Aorta (tissue), 5 donors: ENCODE measurements around the gene ADIRF. TPM values are rescaled to one million over a fixed set of nuclear protein-coding genes. Genes with fewer than 3 reads are reported as not detected.
A peak's percentile ranks its signal among the peaks of the same experiment; 100 is the strongest.
"Not testable (repeated sequence)": the region's sequence is repeated elsewhere in the genome, so short reads cannot be mapped to it uniquely, and the experiment has no call there.

Experiments used
- ATAC-seq: fragments of 200-7000 bp; cut with Tn5 transposase; one replicate; pipeline ENCODE4 v1.9.1; 2022; ENCODE audit warnings: moderate library complexity; ENCODE audit not compliant: low FRiP score
- DNase-seq, 2 donors: peaks; one replicate each; pipeline ENCODE4 v3.0.0-alpha.2; 2020
- H3K27ac ChIP-seq, 2 donors: one replicate each; pipeline ENCODE4 v1.5.1; 2013; ENCODE audit warnings: low read length in 2 of 2, mild to moderate bottlenecking in 2 of 2, moderate library complexity in 2 of 2, control low read depth in 1 of 2, inconsistent platforms in 1 of 2, low read depth in 1 of 2
- H3K27me3 ChIP-seq, 2 donors: one replicate each; pipeline ENCODE4 v1.6.1; 2013; ENCODE audit warnings: control low read depth in 1 of 2, low read length in 1 of 2, mild to moderate bottlenecking in 1 of 2, moderate library complexity in 1 of 2; ENCODE audit not compliant: insufficient read depth in 2 of 2, control insufficient read depth in 1 of 2
- H3K36me3 ChIP-seq, 2 donors: one replicate each; pipeline ENCODE4 v1.6.1; 2013; ENCODE audit warnings: control low read depth in 1 of 2, low read length in 1 of 2, mild to moderate bottlenecking in 1 of 2; ENCODE audit not compliant: insufficient read depth in 2 of 2, control insufficient read depth in 1 of 2
- H3K4me1 ChIP-seq, 2 donors: one replicate each; pipeline ENCODE4 v1.6.1; 2013; ENCODE audit warnings: low read length in 2 of 2, control low read depth in 1 of 2, mild to moderate bottlenecking in 1 of 2, moderate library complexity in 1 of 2; ENCODE audit not compliant: insufficient read depth in 2 of 2, control insufficient read depth in 1 of 2
- H3K4me3 ChIP-seq, 2 donors: one replicate each; pipeline ENCODE4 v1.5.1; 2013; ENCODE audit warnings: low read length in 2 of 2, control low read depth in 1 of 2, mild to moderate bottlenecking in 1 of 2
- H3K9me3 ChIP-seq: one replicate; pipeline ENCODE4 v1.6.1; 2013; ENCODE audit warnings: mild to moderate bottlenecking, low read length; ENCODE audit not compliant: control insufficient read depth
- WGBS, 2 donors: extraction: QIAGEN DNeasy Blood & Tissue Kit; methylation state at CpG; one replicate each; pipeline ENCODE4 v1.1.7; 2013; 5-methylcytosine and 5-hydroxymethylcytosine counted together
- intact Hi-C, 2 donors: fragments of 100-400 bp; cut with DNase I; formaldehyde crosslinking; loops; one replicate each; pipeline versions ENCODE4 v1.14.2 to v1.15.0; 2022
- polyA plus RNA-seq, 2 donors: library from polyadenylated mRNA; stranded (reverse); fragments of 200-250 nt; gene quantifications; one replicate each; pipeline ENCODE4 v1.2.3, GENCODE V29; 2013
- total RNA-seq, 2 donors: library from RNA; stranded (reverse); fragmentation: NEBNext Ultra II Directional; extraction: Animal tissue kit (Norgen Biotek cat#: 25700); gene quantifications; one replicate each; pipeline ENCODE4 v1.2.1, GENCODE V29; 2021
- donor health status: healthy with polysubstance abuse.
- donor health status: Bipolar disorder and iron deficiency.
- donor health status: DM: no; HTN: no; CAD: no.
- donor health status: DM: no; HTN: no; CAD: no.
- donor health status: DM: yes; HTN: yes; CAD: no.

Gene ADIRF
- total and polyA plus RNA-seq, 4 donors, result 520 to 1,837 (median 701) TPM

DNA sequence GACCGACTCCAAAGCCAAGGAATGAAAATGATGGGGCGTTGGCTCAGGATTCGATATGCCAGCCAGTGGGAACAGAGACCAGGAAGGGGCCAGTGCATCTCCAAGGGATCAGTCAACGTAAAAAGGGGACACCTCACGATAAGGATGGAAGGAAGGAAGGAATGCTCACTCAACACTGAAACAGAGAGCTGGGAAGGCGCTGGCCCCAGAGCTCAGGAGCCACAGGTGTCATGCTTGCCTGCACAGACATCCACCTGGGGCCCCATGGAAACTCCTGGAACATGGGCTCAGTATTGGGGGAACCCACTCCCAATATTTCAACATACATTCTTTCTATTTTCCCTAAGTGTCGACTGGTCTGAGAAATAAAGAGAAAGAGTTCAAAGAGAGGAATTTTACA is 16.2 kb upstream of the ADIRF start:
- H3K9me3 ChIP-seq, result no peaks in the 10 kb centered on the region
- no peaks in the 10 kb centered on the region for H3K4me1 ChIP-seq

DNA sequence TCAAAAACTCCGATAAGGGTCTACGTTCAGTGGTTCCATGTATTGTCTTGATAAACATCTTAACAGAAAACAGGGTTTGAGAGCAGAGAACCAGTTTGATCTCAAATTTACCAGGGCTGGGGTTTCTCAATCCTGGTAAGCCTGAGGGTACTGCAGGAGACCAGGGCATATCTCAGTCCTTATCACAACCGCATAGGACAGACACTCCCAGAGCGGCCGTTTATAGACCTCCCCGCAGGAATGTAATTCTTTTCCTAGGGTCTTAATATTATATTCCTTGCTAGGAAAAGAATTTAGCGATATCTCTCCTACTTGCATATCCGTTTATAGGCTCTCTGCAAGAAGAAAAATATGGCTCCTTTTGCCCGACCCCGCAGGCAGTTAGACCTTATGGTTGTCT is 15.6 kb upstream of the ADIRF start:
- H3K27me3 ChIP-seq, H3K4me1 ChIP-seq, H3K4me3 ChIP-seq, H3K9me3 ChIP-seq, H3K36me3 ChIP-seq, H3K27ac ChIP-seq, intact Hi-C loops, ATAC-seq: not testable (repeated sequence)
- DNase-seq, result peak in 1 of 2 donors; percentile 17
- WGBS, 2 donors, result 95 to 97% methylated on average over 10 of the region's 10 CpGs

More for the DNA sequence above, 16.2 kb upstream of the ADIRF start:
- Histone ChIP-seq H3K4me3 (no peak overlapping the region), H3K27ac (peak overlapping the region; percentile 55 to 64), H3K36me3 (no peaks in the 10 kb centered on the region), H3K27me3 (no peaks in the 10 kb centered on the region)
- peak in 1 of 2 donors; percentile 61 for DNase-seq
- 24 to 46% methylated on average over 7 of the region's 7 CpGs for WGBS, 2 donors
- ATAC-seq, result no peak
- intact Hi-C loops, result no loop called here

GRCh38 chr10:86953747-86954680 is 14.3 kb upstream of the ADIRF start:
- H3K27me3 ChIP-seq, result no peaks in the 10 kb centered on the region
- ATAC-seq (peak; percentile 87), DNase-seq (peak; percentile 89 to 91)
- H3K4me1 ChIP-seq, result peaks cover 0 to 5% of the 10 kb centered on the region in 2 donors
- no peaks in the 10 kb centered on the region for H3K36me3 ChIP-seq
- H3K9me3 ChIP-seq, result no peaks in the 10 kb centered on the region
- H3K4me3 ChIP-seq, result no peak overlapping the region
- intact Hi-C loops, result no loop called here
- H3K27ac ChIP-seq, result peak overlapping the region; percentile 71 to 91
- 3 to 8% methylated on average over 15 of the region's 15 CpGs for WGBS, 2 donors

GRCh38 chr10:86954681-86955500 is 13.4 kb upstream of the ADIRF start:
- no peak for ATAC-seq
- H3K4me3 ChIP-seq, result no peak overlapping the region

GRCh38 chr10:86955501-86956194 is 12.6 kb upstream of the ADIRF start:
- H3K36me3 ChIP-seq, result no peaks in the 10 kb centered on the region
- peak overlapping the region; percentile 71 to 85 for H3K27ac ChIP-seq
- WGBS, 2 donors, result 43 to 60% methylated on average over 15 to 16 of the region's 16 CpGs
- no peak overlapping the region for H3K4me3 ChIP-seq
- DNase-seq, result peak; percentile 46 to 68
- no peaks in the 10 kb centered on the region for H3K27me3 ChIP-seq
- H3K4me1 ChIP-seq, result peaks cover 0 to 5% of the 10 kb centered on the region in 2 donors
- intact Hi-C loops, result no loop called here
- no peaks in the 10 kb centered on the region for H3K9me3 ChIP-seq
- no peak for ATAC-seq

More at GRCh38 chr10:86954681-86955500, 13.4 kb upstream of the ADIRF start:
- H3K36me3 ChIP-seq, result no peaks in the 10 kb centered on the region
- no peaks in the 10 kb centered on the region for H3K27me3 ChIP-seq
- WGBS, 2 donors, result 28 to 32% methylated on average over 13 of the region's 13 CpGs
- peaks cover 0 to 5% of the 10 kb centered on the region in 2 donors for H3K4me1 ChIP-seq
- DNase-seq, result peak; percentile 42 to 72
- intact Hi-C loops, result no loop called here
- peak overlapping the region; percentile 71 to 91 for H3K27ac ChIP-seq
- no peaks in the 10 kb centered on the region for H3K9me3 ChIP-seq

- H3K36me3 ChIP-seq, result no peaks in the 10 kb centered on the region
- no peaks in the 10 kb centered on the region for H3K9me3 ChIP-seq
- no peak overlapping the region for H3K4me3 ChIP-seq
- intact Hi-C loops, result no loop called here
- WGBS, 2 donors, result 47 to 64% methylated on average over 7 of the region's 7 CpGs
- H3K27ac ChIP-seq, result peak overlapping the region in 1 of 2 donors; percentile 45
- H3K4me1 ChIP-seq, result peaks cover 0 to 5% of the 10 kb centered on the region in 2 donors
- no peaks in the 10 kb centered on the region for H3K27me3 ChIP-seq
- DNase-seq, result peak in 1 of 2 donors; percentile 59
- ATAC-seq, result no peak
Observed at GRCh38 chr10:86956195-86956847, 12.0 kb upstream of the ADIRF start.

GRCh38 chr10:86956848-86957448 is 11.3 kb upstream of the ADIRF start:
- DNase-seq (peak; percentile 58 to 65), ATAC-seq (no peak)
- no peaks in the 10 kb centered on the region for H3K9me3 ChIP-seq
- no peak overlapping the region for H3K4me3 ChIP-seq
- no peaks in the 10 kb centered on the region for H3K27me3 ChIP-seq
- H3K27ac ChIP-seq, result peak overlapping the region in 1 of 2 donors; percentile 45
- H3K4me1 ChIP-seq, result peaks cover 0 to 5% of the 10 kb centered on the region in 2 donors
- no peaks in the 10 kb centered on the region for H3K36me3 ChIP-seq
- WGBS, 2 donors, result 9 to 17% methylated on average over 7 of the region's 7 CpGs
- intact Hi-C loops, result no loop called here
